B cell (primary cell): ENCODE results near the gene C9orf72. TPM values are rescaled to one million over a fixed set of nuclear protein-coding genes. Genes with fewer than 3 reads are reported as not detected.
A peak's percentile ranks its signal among the peaks of the same experiment; 100 is the strongest.

Experiments
- ATAC-seq: fragments of 200-7000 bp; cut with Tn5 transposase; one replicate; pipeline ENCODE4 v1.10.0; 2021; ENCODE audit warnings: low read depth, mild to moderate bottlenecking, moderate number of reproducible peaks, moderate library complexity
- CTCF ChIA-PET: fragments of 350-600 bp; sonication (Branson Sonifier 250); formaldehyde crosslinking; loops from one replicate; lab custom pipeline; 2021; ENCODE audit warnings: antibody characterized with exemption, inconsistent platforms; lab: Charles Lee
- POLR2A ChIA-PET: fragments of 350-600 bp; sonication (Branson Sonifier 250); formaldehyde crosslinking; loops from one replicate; lab custom pipeline; 2021; ENCODE audit warnings: antibody characterized with exemption; lab: Charles Lee
- DNase-seq: peaks from one replicate; pipeline ENCODE4 v3.0.0; 2013
- H2AFZ ChIP-seq: 2 replicates; pipeline ENCODE4 v1.6.1; 2012; ENCODE audit warnings: mild to moderate bottlenecking, low read depth, low read length; ENCODE audit not compliant: insufficient read depth, poor library complexity, severe bottlenecking
- H3K27ac ChIP-seq, 2 donors: 1 replicate in 1 of 2; 2 replicates in 1 of 2; pipeline ENCODE4 v1.5.1; 2012 to 2013; ENCODE audit warnings: low read length in 2 of 2, mild to moderate bottlenecking in 2 of 2, moderate library complexity in 1 of 2
- H3K27me3 ChIP-seq, 4 experiments: fragments of 200-600 bp in 1 of 4; sonication (generic) in 1 of 4; replicated peaks in 1 of 4; 1 replicate in 2 of 4; 2 replicates in 2 of 4; pipeline versions ENCODE4 v1.6.1 to v1.7.0; 2013 to 2016; ENCODE audit warnings: low read length in 3 of 4, mild to moderate bottlenecking in 2 of 4, mixed read lengths in 1 of 4, moderate library complexity in 1 of 4; ENCODE audit not compliant: insufficient read depth in 4 of 4, control insufficient read depth in 3 of 4; ENCODE audit errors: control extremely low read depth in 1 of 4
- H3K36me3 ChIP-seq, 2 experiments: replicated peaks in 1 of 2; 1 replicate in 1 of 2; 2 replicates in 1 of 2; pipeline versions ENCODE4 v1.6.1 to v1.7.1; 2013; ENCODE audit warnings: low read length in 1 of 2; ENCODE audit not compliant: insufficient read depth in 2 of 2, control insufficient read depth in 1 of 2; ENCODE audit errors: control extremely low read depth in 1 of 2, extremely low read depth in 1 of 2
- H3K4me1 ChIP-seq, 2 donors: fragments of 200-600 bp in 1 of 2; sonication (generic) in 1 of 2; 1 replicate in 1 of 2; 2 replicates in 1 of 2; pipeline versions ENCODE4 v1.5.1 to v1.6.1; 2013 to 2017; ENCODE audit warnings: low read length in 2 of 2; ENCODE audit not compliant: control insufficient read depth in 2 of 2, insufficient read depth in 2 of 2
- H3K4me2 ChIP-seq: replicated peaks from 2 replicates; pipeline ENCODE3; 2012; ENCODE audit warnings: mild to moderate bottlenecking, low read depth, low read length; ENCODE audit not compliant: poor library complexity, severe bottlenecking
- H3K4me3 ChIP-seq, 5 experiments: fragments of 200-600 bp in 1 of 5; sonication (generic) in 1 of 5; 1 replicate in 3 of 5; 2 replicates in 2 of 5; pipeline versions ENCODE4 v1.5.1 to v1.7.0; 2011 to 2016; ENCODE audit warnings: low read length in 4 of 5, mild to moderate bottlenecking in 4 of 5, low read depth in 2 of 5, control low read depth in 1 of 5, moderate library complexity in 1 of 5; ENCODE audit not compliant: insufficient read depth in 1 of 5; ENCODE audit errors: control extremely low read depth in 1 of 5, extremely low read depth in 1 of 5
- H3K79me2 ChIP-seq: fragments of 200-600 bp; sonication (generic); one replicate; pipeline ENCODE4 v1.6.0; 2016; ENCODE audit warnings: low read length; ENCODE audit not compliant: control insufficient read depth, insufficient read depth
- H3K9ac ChIP-seq: fragments of 200-600 bp; sonication (generic); 2 replicates; pipeline ENCODE4 v1.6.1; 2017; ENCODE audit warnings: mild to moderate bottlenecking, low read length, moderate library complexity
- H3K9me3 ChIP-seq, 3 donors: one replicate each; pipeline versions ENCODE4 v1.6.1 to v1.7.1; 2013; ENCODE audit warnings: low read length in 2 of 3; ENCODE audit not compliant: control insufficient read depth in 2 of 3, insufficient read depth in 1 of 3; ENCODE audit errors: control extremely low read depth in 1 of 3
- H4K20me1 ChIP-seq: 2 replicates; pipeline ENCODE4 v1.6.0; 2012; ENCODE audit warnings: mild to moderate bottlenecking, low read length; ENCODE audit not compliant: insufficient read depth, control insufficient read depth, poor library complexity, severe bottlenecking
- H3K27ac Mint-ChIP-seq: one replicate; pipeline ENCODE4 v1.8.0; 2021; ENCODE audit warnings: mixed read lengths
- H3K27me3 Mint-ChIP-seq: one replicate; pipeline ENCODE4 v1.8.0; 2021; ENCODE audit warnings: mixed read lengths
- H3K4me1 Mint-ChIP-seq: one replicate; pipeline ENCODE4 v1.8.0; 2021; ENCODE audit warnings: mixed read lengths
- H3K4me3 Mint-ChIP-seq: one replicate; pipeline ENCODE4 v1.8.0; 2021; ENCODE audit warnings: mixed read lengths
- H3K9me3 Mint-ChIP-seq: one replicate; pipeline ENCODE4 v1.8.0; 2022; ENCODE audit warnings: mixed read lengths; ENCODE audit not compliant: insufficient read depth
- EZH2 ChIP-seq: IDR thresholded peaks from 2 replicates; pipeline ENCODE4 v1.6.1; 2012; ENCODE audit warnings: borderline replicate concordance, low read depth, mild to moderate bottlenecking, moderate library complexity, low read length; ENCODE audit not compliant: insufficient read depth, poor library complexity, severe bottlenecking
- WGBS: methylation state at CpG from one replicate; pipeline ENCODE4 v1.1.5; 2013; ENCODE audit warnings: missing lambda C conversion rate; ENCODE audit not compliant: insufficient coverage; 5-methylcytosine and 5-hydroxymethylcytosine counted together
- intact Hi-C: fragments of 100-400 bp; cut with micrococcal nuclease; formaldehyde crosslinking; loops from one replicate; pipeline ENCODE4 v1.10.0; 2022
- polyA plus RNA-seq: library from polyadenylated mRNA; depleted of rRNA; stranded (reverse); fragments of >200 nt; gene quantifications from 2 replicates; pipeline ENCODE4 v1.2.3, GENCODE V29; 2012
- total RNA-seq, 2 donors: library from RNA; stranded (reverse); fragments of 120-200 nt in 1 of 2; gene quantifications; 1 replicate in 1 of 2; 2 replicates in 1 of 2; pipeline versions ENCODE4 v1.2.3 to v1.2.4, GENCODE V29; 2013 to 2022
- TF ChIP-seq, protein P1 (sequence below): fragments of 200-600 bp; IDR thresholded peaks from one replicate; pipeline ENCODE4 v1.8.0; 2022; ENCODE audit warnings: antibody characterized with exemption, mild to moderate bottlenecking

Gene C9orf72
- total and polyA plus RNA-seq, 2 donors (not counting 1 experiment from before 2014, with no cell fraction given), result 18.3 to 27.6 TPM

- no peak overlapping the region for H2AFZ ChIP-seq
- no peaks in the 10 kb centered on the region for H4K20me1 ChIP-seq
- H3K4me1 ChIP-seq, result peaks cover 9 to 10% of the 10 kb centered on the region in 2 donors
- no peak overlapping the region for H3K27ac Mint-ChIP-seq
- ChIA-PET CTCF (interaction anchor here (1.0 to 17.3 kb wide), 3 partner anchors 11 to 202 kb away, joined by 3 to 395 read pairs (median 3); no protein-coding TSS in a partner anchor), POLR2A (no interaction called here)
- no peak overlapping the region for H3K27ac ChIP-seq
- no peaks in the 10 kb centered on the region for H3K36me3 ChIP-seq
- no peaks in the 10 kb centered on the region for H3K79me2 ChIP-seq
- 95% methylated on average over 3 of the region's 3 CpGs for WGBS
- no peaks in the 10 kb centered on the region for H3K27me3 ChIP-seq
- no peak overlapping the region for H3K4me3 ChIP-seq
- no peaks in the 10 kb centered on the region for H3K27me3 Mint-ChIP-seq
- TF ChIP-seq, protein P1, sequence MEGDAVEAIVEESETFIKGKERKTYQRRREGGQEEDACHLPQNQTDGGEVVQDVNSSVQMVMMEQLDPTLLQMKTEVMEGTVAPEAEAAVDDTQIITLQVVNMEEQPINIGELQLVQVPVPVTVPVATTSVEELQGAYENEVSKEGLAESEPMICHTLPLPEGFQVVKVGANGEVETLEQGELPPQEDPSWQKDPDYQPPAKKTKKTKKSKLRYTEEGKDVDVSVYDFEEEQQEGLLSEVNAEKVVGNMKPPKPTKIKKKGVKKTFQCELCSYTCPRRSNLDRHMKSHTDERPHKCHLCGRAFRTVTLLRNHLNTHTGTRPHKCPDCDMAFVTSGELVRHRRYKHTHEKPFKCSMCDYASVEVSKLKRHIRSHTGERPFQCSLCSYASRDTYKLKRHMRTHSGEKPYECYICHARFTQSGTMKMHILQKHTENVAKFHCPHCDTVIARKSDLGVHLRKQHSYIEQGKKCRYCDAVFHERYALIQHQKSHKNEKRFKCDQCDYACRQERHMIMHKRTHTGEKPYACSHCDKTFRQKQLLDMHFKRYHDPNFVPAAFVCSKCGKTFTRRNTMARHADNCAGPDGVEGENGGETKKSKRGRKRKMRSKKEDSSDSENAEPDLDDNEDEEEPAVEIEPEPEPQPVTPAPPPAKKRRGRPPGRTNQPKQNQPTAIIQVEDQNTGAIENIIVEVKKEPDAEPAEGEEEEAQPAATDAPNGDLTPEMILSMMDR, result peak; percentile 32
- no peak for TF ChIP-seq EZH2
- intact Hi-C loops, result no loop called here
- no peak overlapping the region for H3K4me3 Mint-ChIP-seq
- DNase-seq, result peak; percentile 21
- H3K4me1 Mint-ChIP-seq, result peaks cover 17% of the 10 kb centered on the region
- H3K9ac ChIP-seq, result no peak overlapping the region
- H3K9me3 ChIP-seq, result no peaks in the 10 kb centered on the region
- H3K9me3 Mint-ChIP-seq, result no peaks in the 10 kb centered on the region
- no peak for ATAC-seq
- no peak overlapping the region for H3K4me2 ChIP-seq
Measured at GRCh38 chr9:27535701-27536118, 37.6 kb downstream of the C9orf72 start.

DNA sequence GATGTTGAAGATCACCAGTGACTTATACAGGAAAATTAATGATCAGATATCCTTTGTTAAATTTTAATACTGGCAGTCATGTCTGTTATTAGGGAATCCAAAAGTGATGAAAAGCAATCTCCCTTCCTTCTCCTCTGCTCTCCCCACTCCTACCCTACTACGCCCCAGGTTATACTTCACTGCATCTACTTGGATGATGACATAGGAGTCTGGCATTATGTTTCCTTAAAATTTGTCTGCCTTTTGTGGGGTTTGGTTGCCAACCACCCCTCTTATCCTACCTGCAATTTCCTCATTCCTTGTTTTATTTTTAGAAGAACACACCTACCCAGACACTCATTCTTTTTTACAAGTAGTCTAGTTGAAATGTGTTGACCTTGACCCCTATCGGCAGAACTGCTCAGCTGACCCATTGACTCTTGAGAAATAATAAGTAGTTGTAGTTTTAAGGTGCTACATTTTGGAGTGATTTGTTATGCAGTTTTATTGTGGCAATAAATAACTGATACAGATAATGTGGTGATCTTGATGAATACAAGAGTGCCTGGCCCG is 38.5 kb downstream of the C9orf72 start:
- Mint-ChIP-seq H3K4me1 (peaks cover 19% of the 10 kb centered on the region), H3K9me3 (no peaks in the 10 kb centered on the region), H3K4me3 (no peak overlapping the region), H3K27ac (no peak overlapping the region), H3K27me3 (no peaks in the 10 kb centered on the region)
- Histone ChIP-seq H3K27me3 (no peaks in the 10 kb centered on the region), H4K20me1 (no peaks in the 10 kb centered on the region), H3K4me1 (peaks cover 14 to 15% of the 10 kb centered on the region in 2 donors), H3K4me3 (no peak overlapping the region), H3K4me2 (peak overlapping the region; percentile 16), H3K36me3 (no peaks in the 10 kb centered on the region), H3K27ac (no peak overlapping the region), H3K9me3 (no peaks in the 10 kb centered on the region), H3K9ac (no peak overlapping the region), H2AFZ (no peak overlapping the region), H3K79me2 (peaks cover 5% of the 10 kb centered on the region)
- CTCF ChIA-PET, result interaction anchor here (1.0 to 17.3 kb wide), 4 partner anchors 12 to 201 kb away, joined by 3 to 395 read pairs (median 3); no protein-coding TSS in a partner anchor
- TF ChIP-seq, protein P1, result no peak
- TF ChIP-seq EZH2, result no peak
- intact Hi-C loops, result no loop called here
- POLR2A ChIA-PET, result no interaction called here
- DNase-seq, result no peak
- no peak for ATAC-seq
- 86% methylated on average over 1 of the region's 3 CpGs for WGBS
